ENCODE results near the gene DCTD.

- TF ChIP-seq EZH2phosphoT487 (IDR thresholded peaks at IDR 0.05; ENCODE audit: unreplicated experiment) = no peak
- no peak for TF ChIP-seq POLR2AphosphoS5 (IDR thresholded peaks at IDR 0.05; ENCODE audit: low read depth)
- TF ChIP-seq EZH2 (IDR thresholded peaks at IDR 0.05; ENCODE audit: low read depth, unreplicated experiment) = no peak
- TF ChIP-seq, protein P1, sequence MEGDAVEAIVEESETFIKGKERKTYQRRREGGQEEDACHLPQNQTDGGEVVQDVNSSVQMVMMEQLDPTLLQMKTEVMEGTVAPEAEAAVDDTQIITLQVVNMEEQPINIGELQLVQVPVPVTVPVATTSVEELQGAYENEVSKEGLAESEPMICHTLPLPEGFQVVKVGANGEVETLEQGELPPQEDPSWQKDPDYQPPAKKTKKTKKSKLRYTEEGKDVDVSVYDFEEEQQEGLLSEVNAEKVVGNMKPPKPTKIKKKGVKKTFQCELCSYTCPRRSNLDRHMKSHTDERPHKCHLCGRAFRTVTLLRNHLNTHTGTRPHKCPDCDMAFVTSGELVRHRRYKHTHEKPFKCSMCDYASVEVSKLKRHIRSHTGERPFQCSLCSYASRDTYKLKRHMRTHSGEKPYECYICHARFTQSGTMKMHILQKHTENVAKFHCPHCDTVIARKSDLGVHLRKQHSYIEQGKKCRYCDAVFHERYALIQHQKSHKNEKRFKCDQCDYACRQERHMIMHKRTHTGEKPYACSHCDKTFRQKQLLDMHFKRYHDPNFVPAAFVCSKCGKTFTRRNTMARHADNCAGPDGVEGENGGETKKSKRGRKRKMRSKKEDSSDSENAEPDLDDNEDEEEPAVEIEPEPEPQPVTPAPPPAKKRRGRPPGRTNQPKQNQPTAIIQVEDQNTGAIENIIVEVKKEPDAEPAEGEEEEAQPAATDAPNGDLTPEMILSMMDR (conservative IDR thresholded peaks at IDR 0.05; ENCODE audit: low read depth in 2 of 2) = no peak
- TF ChIP-seq CREB1 (CRISPR knock-in tag; IDR thresholded peaks at IDR 0.05; ENCODE audit: low read depth) = no peak
- no peak for TF ChIP-seq STAT1 (IDR thresholded peaks at IDR 0.05; ENCODE audit: unreplicated experiment)
- TF ChIP-seq JUNB (IDR thresholded peaks at IDR 0.05; ENCODE audit: unreplicated experiment) = no peak
Observed at GRCh38 chr4:182897601-182898478, 19.3 kb downstream of the DCTD start.
